Liver (tissue), 3 donors: ENCODE measurements around the gene EML4.

Experiments
- ATF3 ChIP-seq: IDR thresholded peaks from 2 replicates; pipeline ENCODE4 v1.6.1; 2016; ENCODE audit warnings: antibody characterized with exemption
- RAD21 ChIP-seq, 2 donors: IDR thresholded peaks; 2 replicates each; pipeline ENCODE4 v1.6.1; 2016; ENCODE audit warnings: antibody characterized with exemption in 2 of 2, mild to moderate bottlenecking in 2 of 2
- YY1 ChIP-seq: IDR thresholded peaks from 2 replicates; pipeline ENCODE4 v1.6.1; 2016; ENCODE audit warnings: antibody characterized with exemption, mild to moderate bottlenecking
- ZBTB33 ChIP-seq: IDR thresholded peaks from 2 replicates; pipeline ENCODE4 v1.6.1; 2016; ENCODE audit warnings: antibody characterized with exemption
- TF ChIP-seq, protein P1 (sequence below): fragments of 150-350 bp; IDR thresholded peaks from 2 replicates; pipeline ENCODE4 v1.5.1; 2017; ENCODE audit warnings: improper control_type of control experiment, low read depth, low read length; ENCODE audit not compliant: missing input control
- TF ChIP-seq, protein P2 (sequence below): IDR thresholded peaks from 2 replicates; pipeline ENCODE4 v1.6.1; 2016; ENCODE audit warnings: antibody characterized with exemption
- donor health status: healthy.
- donor health status: healthy.

GRCh38 chr2:42324244-42324643, 155.1 kb downstream of the EML4 start:
- no peak for TF ChIP-seq ATF3
- TF ChIP-seq ZBTB33: no peak
- TF ChIP-seq, protein P1, sequence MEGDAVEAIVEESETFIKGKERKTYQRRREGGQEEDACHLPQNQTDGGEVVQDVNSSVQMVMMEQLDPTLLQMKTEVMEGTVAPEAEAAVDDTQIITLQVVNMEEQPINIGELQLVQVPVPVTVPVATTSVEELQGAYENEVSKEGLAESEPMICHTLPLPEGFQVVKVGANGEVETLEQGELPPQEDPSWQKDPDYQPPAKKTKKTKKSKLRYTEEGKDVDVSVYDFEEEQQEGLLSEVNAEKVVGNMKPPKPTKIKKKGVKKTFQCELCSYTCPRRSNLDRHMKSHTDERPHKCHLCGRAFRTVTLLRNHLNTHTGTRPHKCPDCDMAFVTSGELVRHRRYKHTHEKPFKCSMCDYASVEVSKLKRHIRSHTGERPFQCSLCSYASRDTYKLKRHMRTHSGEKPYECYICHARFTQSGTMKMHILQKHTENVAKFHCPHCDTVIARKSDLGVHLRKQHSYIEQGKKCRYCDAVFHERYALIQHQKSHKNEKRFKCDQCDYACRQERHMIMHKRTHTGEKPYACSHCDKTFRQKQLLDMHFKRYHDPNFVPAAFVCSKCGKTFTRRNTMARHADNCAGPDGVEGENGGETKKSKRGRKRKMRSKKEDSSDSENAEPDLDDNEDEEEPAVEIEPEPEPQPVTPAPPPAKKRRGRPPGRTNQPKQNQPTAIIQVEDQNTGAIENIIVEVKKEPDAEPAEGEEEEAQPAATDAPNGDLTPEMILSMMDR: no peak
- TF ChIP-seq RAD21 (IDR thresholded peaks at IDR 0.05): no peak
- no peak for TF ChIP-seq YY1
- TF ChIP-seq, protein P2, sequence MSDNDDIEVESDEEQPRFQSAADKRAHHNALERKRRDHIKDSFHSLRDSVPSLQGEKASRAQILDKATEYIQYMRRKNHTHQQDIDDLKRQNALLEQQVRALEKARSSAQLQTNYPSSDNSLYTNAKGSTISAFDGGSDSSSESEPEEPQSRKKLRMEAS: no peak
